ENCODE results near the gene AZGP1.
"Not testable (repeated sequence)": the region's sequence is repeated elsewhere in the genome, so short reads cannot be mapped to it uniquely, and the experiment has no call there.

Gene AZGP1

GRCh38 chr7:100013328-100013676 lies 37.5 kb upstream of the AZGP1 start:
- no peak overlapping the region for H3K27ac ChIP-seq
- H3K27me3 ChIP-seq (ENCODE audit: insufficient read depth, low read depth, severe bottlenecking) = no peaks in the 10 kb centered on the region
- TF ChIP-seq, protein P1, sequence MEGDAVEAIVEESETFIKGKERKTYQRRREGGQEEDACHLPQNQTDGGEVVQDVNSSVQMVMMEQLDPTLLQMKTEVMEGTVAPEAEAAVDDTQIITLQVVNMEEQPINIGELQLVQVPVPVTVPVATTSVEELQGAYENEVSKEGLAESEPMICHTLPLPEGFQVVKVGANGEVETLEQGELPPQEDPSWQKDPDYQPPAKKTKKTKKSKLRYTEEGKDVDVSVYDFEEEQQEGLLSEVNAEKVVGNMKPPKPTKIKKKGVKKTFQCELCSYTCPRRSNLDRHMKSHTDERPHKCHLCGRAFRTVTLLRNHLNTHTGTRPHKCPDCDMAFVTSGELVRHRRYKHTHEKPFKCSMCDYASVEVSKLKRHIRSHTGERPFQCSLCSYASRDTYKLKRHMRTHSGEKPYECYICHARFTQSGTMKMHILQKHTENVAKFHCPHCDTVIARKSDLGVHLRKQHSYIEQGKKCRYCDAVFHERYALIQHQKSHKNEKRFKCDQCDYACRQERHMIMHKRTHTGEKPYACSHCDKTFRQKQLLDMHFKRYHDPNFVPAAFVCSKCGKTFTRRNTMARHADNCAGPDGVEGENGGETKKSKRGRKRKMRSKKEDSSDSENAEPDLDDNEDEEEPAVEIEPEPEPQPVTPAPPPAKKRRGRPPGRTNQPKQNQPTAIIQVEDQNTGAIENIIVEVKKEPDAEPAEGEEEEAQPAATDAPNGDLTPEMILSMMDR (IDR thresholded peaks at IDR 0.05; ENCODE audit: low read depth, low read length) = no peak
- H3K9me3 ChIP-seq (ENCODE audit: severe bottlenecking) = no peaks in the 10 kb centered on the region
- H3K36me3 ChIP-seq = no peaks in the 10 kb centered on the region; the same call in none of the 2 replicates
- no peak for DNase-seq
- H3K4me3 ChIP-seq (ENCODE audit: low read depth, low read length) = no peak overlapping the region

DNA sequence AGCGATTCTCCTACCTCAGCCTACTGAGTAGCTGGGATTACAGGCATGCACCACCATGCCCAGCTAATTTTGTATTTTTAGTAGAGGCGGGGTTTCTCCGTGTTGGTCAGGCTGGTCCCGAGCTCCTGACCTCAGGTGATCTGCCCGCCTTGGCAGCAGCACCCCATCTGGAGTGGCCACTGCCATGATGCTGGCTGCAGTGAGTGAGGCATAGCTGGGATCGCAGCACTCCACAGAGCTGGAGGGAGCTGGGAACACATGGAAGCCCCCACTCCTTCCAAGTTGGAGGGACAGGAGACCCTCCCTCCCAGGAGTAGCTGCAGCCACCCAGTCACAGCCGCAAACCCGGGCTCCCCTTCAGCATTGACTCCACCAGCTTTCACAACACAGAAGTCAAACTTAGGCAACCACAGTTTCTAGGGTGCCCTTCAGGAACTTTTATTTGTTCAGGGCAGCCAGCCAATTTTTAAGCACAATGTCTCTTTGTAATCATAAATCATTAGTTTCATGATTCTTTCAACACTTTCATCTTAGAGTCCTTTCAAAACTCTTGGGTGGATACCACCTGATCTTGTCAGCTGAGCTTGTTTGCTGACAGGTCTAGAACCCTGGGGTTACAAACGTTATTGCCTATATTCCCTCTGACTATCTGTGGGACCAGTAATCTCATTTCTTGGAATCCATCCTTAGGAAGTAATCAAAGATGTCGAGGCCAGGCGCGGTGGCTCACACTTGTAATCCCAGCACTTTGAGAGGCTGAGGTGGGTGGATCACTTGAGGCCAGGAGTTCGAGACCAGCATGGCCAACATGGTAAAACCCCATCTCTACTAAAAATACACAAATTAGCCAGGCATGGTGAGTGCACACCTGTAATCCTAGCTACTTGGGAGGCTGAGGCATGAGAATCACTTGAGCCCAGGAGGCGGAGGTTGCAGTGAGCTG lies 36.8 kb upstream of the AZGP1 start:
- not testable (repeated sequence) for H3K27ac ChIP-seq; H3K4me3 ChIP-seq (ENCODE audit: low read depth, low read length); DNase-seq; H3K36me3 ChIP-seq; H3K9me3 ChIP-seq (ENCODE audit: severe bottlenecking); H3K27me3 ChIP-seq (ENCODE audit: insufficient read depth, low read depth, severe bottlenecking)

DNA sequence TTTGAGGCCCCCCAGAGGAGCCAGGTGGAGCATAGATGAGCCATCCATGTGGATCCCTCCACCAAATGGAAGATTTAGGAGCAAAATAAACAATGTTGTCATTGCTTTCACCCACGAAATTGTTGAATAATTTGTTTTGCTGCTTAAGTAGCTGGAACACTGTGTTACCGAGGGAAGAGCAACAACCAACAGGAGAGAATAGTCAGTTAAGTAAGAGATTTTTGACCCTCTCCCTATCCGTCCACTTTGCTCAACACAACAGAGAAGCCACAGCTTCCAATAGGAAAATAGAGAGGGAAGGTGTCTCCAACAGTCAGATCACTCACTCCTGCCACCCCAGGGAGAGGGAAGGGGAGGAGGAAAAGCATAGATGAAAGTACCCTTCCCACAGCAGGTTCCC lies 35.7 kb upstream of the AZGP1 start:
- TF ChIP-seq, protein P1 (IDR thresholded peaks at IDR 0.05; ENCODE audit: low read depth, low read length) = no peak
- DNase-seq = no peak
- Histone ChIP-seq H3K27ac (no peak overlapping the region), H3K4me3 (ENCODE audit: low read depth, low read length) (no peak overlapping the region), H3K27me3 (ENCODE audit: insufficient read depth, low read depth, severe bottlenecking) (no peaks in the 10 kb centered on the region), H3K9me3 (ENCODE audit: severe bottlenecking) (no peaks in the 10 kb centered on the region), H3K36me3 (no peaks in the 10 kb centered on the region)

DNA sequence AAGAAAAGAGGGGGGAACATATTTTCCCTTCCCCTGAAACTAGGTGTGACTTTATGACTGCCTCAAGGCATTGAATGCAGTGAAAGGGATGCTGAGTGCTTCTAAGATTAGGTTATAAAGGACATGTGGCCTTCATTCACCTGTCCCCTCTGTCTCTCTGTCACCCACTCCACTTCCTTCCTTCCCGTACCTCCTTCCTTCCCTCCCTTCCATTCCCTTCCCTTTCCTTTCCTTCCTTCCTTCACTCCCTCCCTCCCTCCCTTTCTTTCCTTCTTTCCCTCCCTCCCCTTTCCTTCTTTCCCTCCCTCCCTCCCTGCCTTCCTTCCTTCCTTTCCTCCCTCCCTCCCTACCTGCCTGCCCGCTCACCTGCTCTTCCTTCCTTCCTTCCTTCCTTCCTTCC lies 35.1 kb upstream of the AZGP1 start:
- no peaks in the 10 kb centered on the region for H3K9me3 ChIP-seq (ENCODE audit: severe bottlenecking)
- DNase-seq = no peak
- no peak overlapping the region for H3K27ac ChIP-seq
- H3K36me3 ChIP-seq = no peaks in the 10 kb centered on the region
- H3K4me3 ChIP-seq (ENCODE audit: low read depth, low read length) = no peak overlapping the region
- TF ChIP-seq, protein P1 (IDR thresholded peaks at IDR 0.05; ENCODE audit: low read depth, low read length) = no peak
- no peaks in the 10 kb centered on the region for H3K27me3 ChIP-seq (ENCODE audit: insufficient read depth, low read depth, severe bottlenecking)

- H3K36me3 ChIP-seq; H3K4me3 ChIP-seq (ENCODE audit: low read depth, low read length); H3K27me3 ChIP-seq (ENCODE audit: insufficient read depth, low read depth, severe bottlenecking); H3K27ac ChIP-seq; DNase-seq; H3K9me3 ChIP-seq (ENCODE audit: severe bottlenecking): not testable (repeated sequence)
These were observed 34.1 kb upstream of the AZGP1 start for GRCh38 chr7:100009952-100010351.

GRCh38 chr7:100008525-100008924 lies 32.7 kb upstream of the AZGP1 start:
- Histone ChIP-seq H3K27me3 (ENCODE audit: insufficient read depth, low read depth, severe bottlenecking) (no peaks in the 10 kb centered on the region), H3K36me3 (no peaks in the 10 kb centered on the region), H3K4me3 (ENCODE audit: low read depth, low read length) (no peak overlapping the region), H3K9me3 (ENCODE audit: severe bottlenecking) (no peaks in the 10 kb centered on the region), H3K27ac (no peak overlapping the region)
- DNase-seq = no peak
- TF ChIP-seq, protein P1 (IDR thresholded peaks at IDR 0.05; ENCODE audit: low read depth, low read length) = no peak

- TF ChIP-seq, protein P1 (IDR thresholded peaks at IDR 0.05; ENCODE audit: low read depth, low read length) = no peak
- H3K4me3 ChIP-seq (ENCODE audit: low read depth, low read length) = no peak overlapping the region
- H3K9me3 ChIP-seq (ENCODE audit: severe bottlenecking) = no peaks in the 10 kb centered on the region
- H3K27me3 ChIP-seq (ENCODE audit: insufficient read depth, low read depth, severe bottlenecking) = no peaks in the 10 kb centered on the region
- H3K36me3 ChIP-seq = no peaks in the 10 kb centered on the region
- H3K27ac ChIP-seq = no peak overlapping the region
- DNase-seq = no peak
These were observed 32.1 kb upstream of the AZGP1 start for GRCh38 chr7:100007887-100008286.

Data from WERI-Rb-1 (cell line).